A549 (cell line): ENCODE results near the gene RAD51AP2. TPM values are rescaled to one million over a fixed set of nuclear protein-coding genes. Genes with fewer than 3 reads are reported as not detected.

Experiments used
- ATAC-seq, 2 experiments: fragments of 200-7000 bp in 1 of 2; fragments of >200 bp in 1 of 2; cut with Nextera tagmentation in 1 of 2; cut with Tn5 transposase in 1 of 2; 3 replicates each; pipeline versions ENCODE4 v1.8.0 to v1.9.1; 2018 to 2020; ENCODE audit warnings: mild to moderate bottlenecking in 1 of 2, moderate library complexity in 1 of 2
- CTCF ChIA-PET: fragments of 300-600 bp; sonication (Branson Sonifier 250); formaldehyde crosslinking; extraction: SDS; loops from one replicate; lab custom pipeline; 2021; ENCODE audit warnings: antibody characterized with exemption, inconsistent platforms; lab: Yijun Ruan, JAX
- POLR2A ChIA-PET: fragments of 350-600 bp; formaldehyde crosslinking; extraction: SDS; loops from one replicate; lab custom pipeline; 2021; ENCODE audit warnings: antibody characterized with exemption, inconsistent platforms; lab: Yijun Ruan, JAX
- DNase-seq, 2 experiments: peaks; one replicate each; pipeline versions ENCODE4 v3.0.0 to v3.0.0-alpha.2; 2011 to 2016; ENCODE audit warnings: low read depth in 1 of 2, low spot score in 1 of 2
- FAIRE-seq: peaks from 2 replicates; lab custom pipeline; 2011; peaks lifted over from hg19 to GRCh38; lab: Jason Lieb, UNC
- H3K27ac ChIP-seq, 2 experiments: fragments of >200 bp; sonication (Bioruptor Twin); formaldehyde crosslinking; 3 replicates each; pipeline ENCODE4 v1.5.1; 2016 to 2017
- H3K4me1 ChIP-seq: fragments of >200 bp; sonication (Bioruptor Twin); formaldehyde crosslinking; 3 replicates; pipeline ENCODE4 v1.6.1; 2016
- H3K4me2 ChIP-seq: fragments of >200 bp; sonication (Bioruptor Twin); formaldehyde crosslinking; 3 replicates; pipeline ENCODE4 v1.6.1; 2016
- H3K4me3 ChIP-seq: fragments of >200 bp; sonication (Bioruptor Twin); formaldehyde crosslinking; 3 replicates; pipeline ENCODE4 v1.5.1; 2016
- H3K9me3 ChIP-seq: fragments of >200 bp; sonication (Bioruptor Twin); formaldehyde crosslinking; 3 replicates; pipeline ENCODE4 v1.6.1; 2016
- CTCF ChIP-seq: fragments of >200 bp; sonication (Bioruptor Twin); formaldehyde crosslinking; IDR thresholded peaks from 3 replicates; pipeline ENCODE4 v1.5.1; 2016
- GATA3 ChIP-seq: IDR thresholded peaks from 2 replicates; pipeline ENCODE4 v1.6.1; 2012; ENCODE audit warnings: borderline replicate concordance
- HOXB5 ChIP-seq: fragments of 250-450 bp; sonication (Bioruptor Pico); IDR thresholded peaks from 2 replicates; pipeline ENCODE4 v1.5.0; 2020; ENCODE audit warnings: mild to moderate bottlenecking, moderate library complexity
- MAFK ChIP-seq: fragments of 450-650 bp; IDR thresholded peaks from 2 replicates; pipeline ENCODE4 v1.6.1; 2014; ENCODE audit not compliant: partially characterized antibody
- MAZ ChIP-seq: fragments of 150-350 bp; IDR thresholded peaks from 2 replicates; pipeline ENCODE4 v1.6.1; 2014; ENCODE audit warnings: antibody characterized with exemption, low read depth, low read length, borderline replicate concordance
- MYC ChIP-seq: IDR thresholded peaks from 2 replicates; pipeline ENCODE4 v1.6.1; 2012; ENCODE audit warnings: mild to moderate bottlenecking, inconsistent platforms, low read length, improper control_type of control experiment, borderline replicate concordance
- NPAS2 ChIP-seq: fragments of 250-450 bp; sonication (Bioruptor Pico); IDR thresholded peaks from 2 replicates; pipeline ENCODE4 v1.8.0; 2022; ENCODE audit warnings: mild to moderate bottlenecking, moderate library complexity, borderline replicate concordance
- PHF8 ChIP-seq: fragments of 200-600 bp; sonication (generic); IDR thresholded peaks from 2 replicates; pipeline ENCODE4 v1.6.1; 2016; ENCODE audit warnings: low read depth, mild to moderate bottlenecking, antibody characterized with exemption, moderate library complexity, borderline replicate concordance
- POLR2A ChIP-seq: IDR thresholded peaks from 2 replicates; pipeline ENCODE4 v1.6.1; 2012; ENCODE audit warnings: mild to moderate bottlenecking, low read length
- RAD21 ChIP-seq, 2 experiments: fragments of >200 bp in 1 of 2; sonication (Bioruptor Twin) in 1 of 2; formaldehyde crosslinking in 1 of 2; IDR thresholded peaks in 1 of 2; conservative IDR thresholded peaks in 1 of 2; 2 replicates in 1 of 2; 3 replicates in 1 of 2; pipeline ENCODE4 v1.6.1; 2012 to 2018; ENCODE audit warnings: inconsistent platforms in 1 of 2
- TFCP2L1 ChIP-seq: fragments of 250-450 bp; sonication (Bioruptor Pico); IDR thresholded peaks from 2 replicates; pipeline ENCODE4 v1.5.0; 2021; ENCODE audit warnings: mild to moderate bottlenecking
- ZFP36 ChIP-seq: fragments of 450-650 bp; IDR thresholded peaks from 2 replicates; pipeline ENCODE4 v1.6.1; 2014; ENCODE audit warnings: borderline replicate concordance; ENCODE audit not compliant: partially characterized antibody
- WGBS: methylation state at CpG from one replicate; pipeline ENCODE4 v1.1.6; 2017; ENCODE audit errors: missing lambda C conversion rate; 5-methylcytosine and 5-hydroxymethylcytosine counted together
- polyA plus RNA-seq, 4 experiments: library from polyadenylated mRNA; depleted of rRNA in 3 of 4; stranded (reverse); fragments of >200 nt; fragmentation: RNase III in 1 of 4; extraction: RNeasy Plus Mini Kit Qiagen cat#74134 plus additional on column Dnase treatment in 1 of 4; gene quantifications; 2 replicates in 3 of 4; 3 replicates in 1 of 4; pipeline ENCODE4 v1.2.3, GENCODE V29; 2011 to 2017
- TF ChIP-seq, protein P1 (sequence below): fragments of >200 bp; sonication (Bioruptor Twin); formaldehyde crosslinking; IDR thresholded peaks from 3 replicates; pipeline ENCODE4 v1.6.1; 2016

Gene RAD51AP2
- polyA plus RNA-seq, 2 of the 4 experiments (the other 2 are of a cell fraction): not detected

DNA sequence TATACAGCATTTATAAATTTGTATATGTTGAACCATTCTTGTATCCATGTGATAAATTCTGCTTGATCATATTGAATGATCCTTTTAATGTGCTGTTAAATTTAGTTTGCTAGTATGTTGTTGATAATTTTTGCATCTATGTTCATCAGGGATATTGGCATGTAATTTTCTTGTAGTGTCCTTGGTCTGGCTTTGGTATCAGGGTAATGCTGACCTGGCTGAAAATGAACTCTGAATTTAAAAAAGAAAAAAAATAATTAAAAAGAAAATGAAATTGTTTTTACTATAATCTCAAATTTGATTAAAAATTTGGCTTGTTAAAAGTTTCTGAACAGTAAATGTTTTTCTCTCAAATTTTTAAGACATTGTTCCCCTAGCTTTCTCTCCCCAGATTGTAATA lies 46.3 kb downstream of the RAD51AP2 start:
- ATAC-seq: no peak
- Histone ChIP-seq H3K4me2 (no peak overlapping the region), H3K27ac (no peak overlapping the region)
- TF ChIP-seq TFCP2L1 (no peak), GATA3 (no peak), NPAS2 (no peak), MAFK (peak; percentile 41)
- TF ChIP-seq, protein P1, sequence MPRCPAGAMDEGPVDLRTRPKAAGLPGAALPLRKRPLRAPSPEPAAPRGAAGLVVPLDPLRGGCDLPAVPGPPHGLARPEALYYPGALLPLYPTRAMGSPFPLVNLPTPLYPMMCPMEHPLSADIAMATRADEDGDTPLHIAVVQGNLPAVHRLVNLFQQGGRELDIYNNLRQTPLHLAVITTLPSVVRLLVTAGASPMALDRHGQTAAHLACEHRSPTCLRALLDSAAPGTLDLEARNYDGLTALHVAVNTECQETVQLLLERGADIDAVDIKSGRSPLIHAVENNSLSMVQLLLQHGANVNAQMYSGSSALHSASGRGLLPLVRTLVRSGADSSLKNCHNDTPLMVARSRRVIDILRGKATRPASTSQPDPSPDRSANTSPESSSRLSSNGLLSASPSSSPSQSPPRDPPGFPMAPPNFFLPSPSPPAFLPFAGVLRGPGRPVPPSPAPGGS: no peak
- TF ChIP-seq, all 56 proteins: peak for 1
- CTCF ChIA-PET: no interaction called here
- POLR2A ChIA-PET: no interaction called here
- FAIRE-seq (no peak), DNase-seq (no peak)
- no peak overlapping the region for H3K4me3 ChIP-seq
- no peaks in the 10 kb centered on the region for H3K4me1 ChIP-seq
- H3K9me3 ChIP-seq: peaks cover 15% of the 10 kb centered on the region

- ATAC-seq (peak in 1 of 2 experiments; percentile 67; a peak in 3 of 6 replicates), DNase-seq (peak; percentile 2 to 32), FAIRE-seq (no peak)
- Histone ChIP-seq H3K4me2 (no peak overlapping the region), H3K4me3 (no peak overlapping the region), H3K9me3 (peaks cover 15% of the 10 kb centered on the region), H3K4me1 (no peaks in the 10 kb centered on the region), H3K27ac (no peak overlapping the region)
- 18% methylated on average over 6 of the region's 6 CpGs for WGBS
- TF ChIP-seq MYC: no peak
- peak in 1 of 2 experiments; percentile 69; a peak in 3 of 5 replicates for TF ChIP-seq RAD21 (conservative IDR thresholded peaks at IDR 0.05 in 1 of 2, IDR thresholded peaks at IDR 0.05 in 1 of 2)
- TF ChIP-seq CTCF: peak; percentile 24; the same call in 1 of the 3 replicates
- CTCF ChIA-PET: interaction anchor here (0.6 to 1.0 kb wide), 4 partner anchors 107 to 1497 kb away, joined by 3 to 5 read pairs (median 3); no protein-coding TSS in a partner anchor
- POLR2A ChIA-PET: no interaction called here
These were observed 47.2 kb downstream of the RAD51AP2 start for GRCh38 chr2:17470855-17471641.

DNA sequence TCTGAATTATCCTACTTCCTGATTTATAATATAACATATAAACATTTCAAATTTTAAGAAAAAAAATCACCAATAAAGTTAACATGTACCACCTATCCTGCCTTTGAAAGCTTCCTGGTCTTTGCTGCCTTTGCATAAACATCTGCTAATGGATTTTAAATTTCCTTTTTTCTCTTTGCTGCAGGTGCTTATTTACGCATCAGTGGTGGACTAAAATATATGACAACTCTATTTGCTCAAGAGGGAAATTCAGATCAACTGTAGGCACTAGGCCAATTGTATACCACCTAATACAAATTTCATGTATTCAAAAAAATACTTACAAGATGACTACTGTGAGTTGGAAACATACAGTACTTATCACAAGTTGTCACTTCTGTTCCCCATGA lies 57.2 kb downstream of the RAD51AP2 start:
- CTCF ChIA-PET: no interaction called here
- Histone ChIP-seq H3K4me2 (no peak overlapping the region), H3K9me3 (no peaks in the 10 kb centered on the region), H3K4me1 (no peaks in the 10 kb centered on the region), H3K4me3 (no peak overlapping the region)
- 13% methylated on average over 1 of the region's 1 CpG for WGBS
- FAIRE-seq (no peak), ATAC-seq (no peak)
- POLR2A ChIA-PET: no interaction called here
- TF ChIP-seq CTCF: no peak
- no peak for TF ChIP-seq MAZ
- no peak for TF ChIP-seq MYC
- TF ChIP-seq MAFK: no peak
- no peak for TF ChIP-seq POLR2A
- no peak for TF ChIP-seq PHF8
- TF ChIP-seq HOXB5: no peak
- no peak for TF ChIP-seq ZFP36
- TF ChIP-seq, all 56 proteins: peak for 0
- no peak overlapping the region for H3K27ac ChIP-seq
- DNase-seq: no peak

Other genes starting within 250 kb of the RAD51AP2 start
- gene VSNL1, start 22.3 kb upstream of the RAD51AP2 start, polyA plus RNA-seq (2011; rRNA removed): not detected in 2 replicates
- not detected in 3 replicates for gene VSNL1, start 22.3 kb upstream of the RAD51AP2 start, polyA plus RNA-seq (2017; fragmentation: RNase III; extraction: RNeasy Plus Mini Kit Qiagen cat#74134 plus additional on column Dnase treatment)
- 34.2 and 51.6 TPM in 2 replicates for gene SMC6, start 235.4 kb upstream of the RAD51AP2 start, polyA plus RNA-seq (2011; rRNA removed)
- 26.0 to 30.7 TPM (median 29.9 TPM) in 3 replicates for gene SMC6, start 235.4 kb upstream of the RAD51AP2 start, polyA plus RNA-seq (2017; fragmentation: RNase III; extraction: RNeasy Plus Mini Kit Qiagen cat#74134 plus additional on column Dnase treatment)
- 31.6 and 40.7 TPM in 2 replicates for gene GEN1, start 235.7 kb upstream of the RAD51AP2 start, polyA plus RNA-seq (2011; rRNA removed)
- 16.2 to 18.1 TPM (median 16.8 TPM) in 3 replicates for gene GEN1, start 235.7 kb upstream of the RAD51AP2 start, polyA plus RNA-seq (2017; fragmentation: RNase III; extraction: RNeasy Plus Mini Kit Qiagen cat#74134 plus additional on column Dnase treatment)